ENCODE measurements around the gene HNRNPH1.
A peak's percentile ranks its signal among the peaks of the same experiment; 100 is the strongest.

The HNRNPH1 gene

GRCh38 chr5:179623906-179624741 lies 653 bp upstream of the HNRNPH1 start:
- FAIRE-seq (no peak), DNase-seq (ENCODE audit: insufficient read length, low spot score) (peak; percentile 66)

- FAIRE-seq, result no peak
- DNase-seq (ENCODE audit: insufficient read length, low spot score), result no peak
Observed at GRCh38 chr5:179621551-179622214, 1.8 kb downstream of the HNRNPH1 start.

DNA sequence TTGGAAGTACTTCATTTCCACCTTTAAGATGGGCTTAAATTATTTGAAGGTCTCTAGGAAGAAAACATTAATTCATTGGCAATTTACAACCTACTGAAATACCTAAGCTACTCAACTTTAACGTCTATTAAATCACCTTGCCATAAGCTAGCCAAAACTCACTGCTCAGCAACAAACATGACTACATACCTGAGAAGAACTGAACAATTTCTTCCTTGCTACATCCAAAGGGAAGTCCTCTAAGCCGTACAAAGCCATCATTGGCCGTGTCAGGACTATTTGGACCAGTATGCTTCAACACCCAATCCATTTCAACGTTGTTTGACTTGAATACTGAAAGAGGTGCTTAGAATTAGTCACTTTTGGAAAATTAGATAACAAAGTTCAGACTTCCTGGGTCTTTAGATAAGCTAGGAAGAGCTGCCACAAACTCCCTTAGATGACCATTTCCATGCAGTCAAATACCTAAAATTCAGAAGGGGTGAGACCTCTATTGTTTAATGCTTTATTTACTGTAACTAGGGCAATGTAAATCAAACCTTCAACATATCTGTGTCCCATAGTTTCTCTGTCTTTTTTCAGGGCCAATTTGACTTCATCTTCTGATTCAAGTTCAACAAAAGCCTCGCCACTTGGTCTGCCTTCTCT lies 2.6 kb downstream of the HNRNPH1 start:
- DNase-seq (ENCODE audit: insufficient read length, low spot score) (no peak), FAIRE-seq (no peak)

GRCh38 chr5:179620293-179620692 lies 3.2 kb downstream of the HNRNPH1 start:
- no peak for FAIRE-seq
- DNase-seq (ENCODE audit: insufficient read length, low spot score), result no peak

DNA sequence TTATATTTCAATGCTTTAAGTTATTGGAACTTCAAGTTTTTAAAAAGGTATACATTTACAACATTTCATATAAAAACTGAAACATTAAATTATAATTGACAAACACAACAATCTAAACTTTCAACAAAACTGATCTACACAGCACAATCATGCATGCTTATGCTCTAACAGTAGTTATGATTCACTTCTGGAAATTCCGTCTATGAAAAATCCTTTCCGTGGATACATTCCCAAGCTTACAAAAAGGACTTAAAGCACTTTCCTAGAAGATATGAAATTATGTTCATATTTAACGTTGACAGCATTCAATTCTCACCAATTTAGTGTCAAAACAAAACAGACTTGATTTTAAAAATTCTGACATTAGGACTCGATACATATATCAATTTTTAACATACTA lies 3.7 kb downstream of the HNRNPH1 start:
- DNase-seq (ENCODE audit: insufficient read length, low spot score) (no peak), FAIRE-seq (no peak)

DNA sequence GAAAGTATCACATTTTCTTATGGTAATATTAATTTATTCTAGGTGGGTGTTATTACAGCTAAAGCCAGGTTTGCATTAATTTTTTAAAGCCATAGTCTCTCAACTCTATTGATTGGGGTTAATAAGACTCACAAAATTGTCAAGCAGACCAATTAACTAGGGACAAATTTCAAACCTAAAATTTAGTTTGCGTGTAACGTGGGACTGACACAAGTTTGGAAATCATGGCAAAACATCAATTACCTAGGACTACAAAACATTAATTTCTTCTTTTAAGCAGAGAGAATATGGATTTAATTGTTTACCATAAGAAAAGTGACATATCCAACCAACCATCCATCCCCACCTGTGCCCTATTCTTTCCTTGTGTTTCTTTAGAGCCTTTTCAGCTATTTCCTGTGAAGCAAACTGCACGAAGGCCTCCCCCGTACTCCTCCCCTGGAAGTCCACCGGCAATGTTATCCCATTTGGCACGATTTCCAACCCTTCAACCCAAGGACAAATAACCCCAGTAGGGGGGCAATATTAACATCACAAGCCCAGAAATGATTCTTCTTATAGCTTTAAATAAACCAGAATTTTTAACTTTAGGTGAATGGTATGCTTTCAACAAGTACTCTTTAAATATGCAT lies 4.4 kb downstream of the HNRNPH1 start:
- FAIRE-seq (no peak), DNase-seq (ENCODE audit: insufficient read length, low spot score) (no peak)

- FAIRE-seq (no peak), DNase-seq (ENCODE audit: insufficient read length, low spot score) (no peak)
Observed at GRCh38 chr5:179617930-179618329, 5.5 kb downstream of the HNRNPH1 start.

DNA sequence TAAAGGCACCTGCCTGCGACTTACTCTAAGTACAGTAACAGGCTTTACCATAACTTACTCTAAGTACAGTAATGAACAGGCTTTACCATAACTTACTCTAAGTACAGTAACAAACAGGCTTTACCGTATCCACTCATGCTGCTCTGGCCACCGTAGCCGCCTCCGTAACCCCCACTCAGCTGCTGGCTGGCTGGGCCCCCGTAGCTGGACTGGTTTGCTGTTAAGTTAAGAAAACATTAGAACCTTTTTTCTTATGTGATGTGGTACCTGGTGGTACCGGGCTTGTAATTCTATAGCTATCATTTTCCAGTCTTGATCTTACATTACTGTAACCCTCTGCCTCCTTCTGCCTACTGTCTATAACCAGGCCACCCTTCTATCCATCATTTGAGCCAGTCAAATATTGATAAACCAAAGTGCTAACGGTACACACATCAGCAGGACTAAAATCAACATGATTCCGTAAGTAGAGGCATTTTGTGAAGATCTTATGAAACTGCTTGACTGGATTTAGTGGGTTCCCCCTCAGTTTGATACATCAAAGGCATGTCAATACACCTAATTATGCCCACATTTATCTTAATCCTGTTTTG lies 7.4 kb downstream of the HNRNPH1 start:
- FAIRE-seq (no peak), DNase-seq (ENCODE audit: insufficient read length, low spot score) (no peak)

DNA sequence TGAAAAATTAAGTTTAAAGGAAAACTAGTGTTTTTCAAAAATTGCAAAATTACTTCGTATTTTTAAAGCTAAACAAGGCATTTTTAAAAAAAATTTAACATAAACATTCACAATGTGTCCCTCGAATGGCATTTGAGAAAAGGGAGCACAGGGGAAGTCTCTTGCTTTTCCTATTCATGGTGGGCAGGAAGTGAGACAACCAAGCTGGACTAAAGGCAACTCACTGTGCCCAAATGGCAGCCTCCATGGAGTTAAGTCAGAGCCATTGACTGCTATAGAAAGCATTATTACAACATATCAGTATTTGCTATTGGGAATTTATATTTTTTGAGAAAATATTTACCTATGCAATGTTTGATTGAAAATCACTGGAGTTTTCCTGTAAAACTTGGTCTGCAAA lies 8.3 kb downstream of the HNRNPH1 start:
- no peak for DNase-seq (ENCODE audit: insufficient read length, low spot score)
- no peak for FAIRE-seq

DNA sequence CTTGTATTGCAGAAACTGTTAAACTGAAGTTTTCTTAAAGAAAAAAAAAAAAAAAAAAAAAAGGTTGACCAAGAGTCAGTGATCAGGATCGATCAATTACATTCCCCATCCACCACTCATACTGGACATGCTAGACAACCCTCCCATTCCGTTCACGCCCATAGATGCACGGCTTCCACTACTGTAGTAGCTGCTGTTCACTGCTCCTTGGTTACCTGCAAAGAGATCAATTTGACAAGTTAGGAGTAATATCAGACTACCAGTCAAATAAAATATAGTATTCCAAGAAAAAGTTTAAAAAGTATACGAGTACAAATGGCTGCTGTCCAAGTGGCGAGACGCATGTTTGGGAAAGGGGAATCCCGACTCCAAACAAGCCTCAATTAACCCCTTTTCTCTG lies 8.7 kb downstream of the HNRNPH1 start:
- FAIRE-seq, result no peak
- DNase-seq (ENCODE audit: insufficient read length, low spot score), result no peak

GRCh38 chr5:179613460-179614071 lies 9.9 kb downstream of the HNRNPH1 start:
- no peak for FAIRE-seq
- no peak for DNase-seq (ENCODE audit: insufficient read length, low spot score)

GRCh38 chr5:179612577-179613459 lies 10.7 kb downstream of the HNRNPH1 start:
- FAIRE-seq, result no peak
- DNase-seq (ENCODE audit: insufficient read length, low spot score), result no peak

DNA sequence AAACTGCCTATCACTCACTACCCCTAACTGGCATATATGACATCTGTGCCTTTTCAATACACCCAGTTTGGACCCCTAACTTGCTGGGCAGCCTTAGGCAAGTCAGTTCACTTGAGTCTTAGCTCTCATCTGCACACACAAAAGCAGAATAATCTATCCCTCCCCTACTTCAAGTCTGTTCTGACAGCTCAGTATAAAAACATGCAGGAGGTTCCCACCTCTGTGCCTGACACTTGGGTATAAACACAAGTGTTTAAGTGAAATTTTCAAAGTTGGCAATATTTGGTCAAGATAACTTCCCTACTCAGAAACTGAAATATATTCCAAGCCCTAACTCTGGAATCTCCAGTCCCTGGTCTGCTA lies 12.6 kb downstream of the HNRNPH1 start:
- FAIRE-seq, result no peak
- no peak for DNase-seq (ENCODE audit: insufficient read length, low spot score)

- DNase-seq (ENCODE audit: insufficient read length, low spot score), result no peak
- no peak for FAIRE-seq
Observed at GRCh38 chr5:179610109-179610902, 13.2 kb downstream of the HNRNPH1 start.

- no peak for FAIRE-seq
- DNase-seq (ENCODE audit: insufficient read length, low spot score), result no peak
Observed at GRCh38 chr5:179609834-179610108, 13.7 kb downstream of the HNRNPH1 start.

DNA sequence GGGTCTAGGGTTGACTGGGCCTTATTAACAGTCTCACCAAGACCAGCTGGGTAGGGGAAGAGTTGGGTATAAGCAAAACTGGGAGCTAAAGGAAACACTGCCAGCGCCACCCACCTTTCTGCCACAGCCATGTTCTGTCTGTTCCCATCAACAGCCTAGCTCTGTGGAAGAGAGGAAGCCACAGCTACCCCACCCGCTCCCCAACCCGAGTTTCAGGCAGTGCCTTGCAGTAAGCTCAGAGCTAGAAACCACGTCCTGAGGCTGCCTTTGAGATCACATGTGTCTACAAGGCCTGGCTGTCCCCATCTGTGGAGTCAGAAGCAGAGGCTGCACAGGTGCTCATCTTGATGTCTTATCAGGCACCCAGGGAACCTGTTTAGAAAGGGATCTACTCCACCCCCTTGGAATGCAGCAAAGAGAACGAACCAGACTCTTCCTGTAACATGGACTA lies 15.3 kb downstream of the HNRNPH1 start:
- no peak for FAIRE-seq
- DNase-seq (ENCODE audit: insufficient read length, low spot score), result no peak

- FAIRE-seq (no peak), DNase-seq (ENCODE audit: insufficient read length, low spot score) (no peak)
Observed at GRCh38 chr5:179607160-179607931, 16.1 kb downstream of the HNRNPH1 start.

GRCh38 chr5:179606910-179607159 lies 16.6 kb downstream of the HNRNPH1 start:
- no peak for DNase-seq (ENCODE audit: insufficient read length, low spot score)
- FAIRE-seq, result no peak

Measured in HTR-8/SVneo (cell line).